GM12878 (cell line): ENCODE measurements around the gene ADK.

ENCODE experiments used
- JUND ChIP-seq: IDR thresholded peaks from 2 replicates; pipeline ENCODE4 v1.6.1; 2012; ENCODE audit warnings: low read depth, mild to moderate bottlenecking, low read length, improper control_type of control experiment, moderate library complexity
- LARP7 ChIP-seq: fragments of 450-650 bp; IDR thresholded peaks from 2 replicates; pipeline ENCODE4 v1.6.1; 2017; ENCODE audit warnings: mild to moderate bottlenecking
- NRF1 ChIP-seq: conservative IDR thresholded peaks from 2 replicates; pipeline ENCODE4 v1.6.1; 2011; ENCODE audit warnings: mild to moderate bottlenecking, low read depth, low read length, improper control_type of control experiment
- POLR2A ChIP-seq: IDR thresholded peaks from 2 replicates; pipeline ENCODE4 v1.6.1; 2011; ENCODE audit warnings: low read depth, mild to moderate bottlenecking, low read length
- SP1 ChIP-seq: IDR thresholded peaks from one replicate; pipeline ENCODE4 v1.6.1; 2011; ENCODE audit warnings: low read depth, low read length
- YY1 ChIP-seq: IDR thresholded peaks from 2 replicates; pipeline ENCODE4 v1.6.1; 2011; ENCODE audit warnings: low read depth, mild to moderate bottlenecking, low read length
- TF ChIP-seq, protein P1 (sequence below), 3 experiments: IDR thresholded peaks in 2 of 3; conservative IDR thresholded peaks in 1 of 3; 2 replicates each; pipeline ENCODE4 v1.5.1; 2011; ENCODE audit warnings: low read depth in 3 of 3, low read length in 3 of 3, mild to moderate bottlenecking in 3 of 3, control low read depth in 2 of 3, moderate library complexity in 2 of 3, inconsistent platforms in 1 of 3, mixed read lengths in 1 of 3; ENCODE audit not compliant: control insufficient read depth in 2 of 3, insufficient read depth in 1 of 3; ENCODE audit errors: extremely low read depth in 1 of 3

DNA sequence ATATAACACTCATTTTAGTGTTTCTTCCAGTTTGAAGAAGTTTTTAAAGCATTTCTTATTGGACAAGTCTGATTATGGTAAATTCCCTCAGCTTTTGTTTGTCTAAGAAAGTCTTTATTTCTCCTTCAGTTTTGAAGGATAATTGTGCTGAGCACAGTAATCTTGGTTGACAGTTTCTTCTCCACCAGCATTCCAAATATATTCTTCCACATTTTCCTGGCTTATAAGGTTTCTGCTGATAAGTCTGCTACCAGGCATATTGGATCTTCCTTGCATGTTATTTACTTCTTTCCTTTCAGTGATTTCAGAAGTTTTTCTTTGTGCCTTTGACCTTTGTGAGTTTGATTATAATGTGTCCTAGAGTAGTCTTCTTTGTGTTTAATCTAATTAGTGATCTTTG is 210.7 kb downstream of the ADK start:
- TF ChIP-seq POLR2A (no peak), SP1 (no peak), LARP7 (no peak), JUND (no peak), NRF1 (no peak), YY1 (no peak)
- TF ChIP-seq, protein P1, sequence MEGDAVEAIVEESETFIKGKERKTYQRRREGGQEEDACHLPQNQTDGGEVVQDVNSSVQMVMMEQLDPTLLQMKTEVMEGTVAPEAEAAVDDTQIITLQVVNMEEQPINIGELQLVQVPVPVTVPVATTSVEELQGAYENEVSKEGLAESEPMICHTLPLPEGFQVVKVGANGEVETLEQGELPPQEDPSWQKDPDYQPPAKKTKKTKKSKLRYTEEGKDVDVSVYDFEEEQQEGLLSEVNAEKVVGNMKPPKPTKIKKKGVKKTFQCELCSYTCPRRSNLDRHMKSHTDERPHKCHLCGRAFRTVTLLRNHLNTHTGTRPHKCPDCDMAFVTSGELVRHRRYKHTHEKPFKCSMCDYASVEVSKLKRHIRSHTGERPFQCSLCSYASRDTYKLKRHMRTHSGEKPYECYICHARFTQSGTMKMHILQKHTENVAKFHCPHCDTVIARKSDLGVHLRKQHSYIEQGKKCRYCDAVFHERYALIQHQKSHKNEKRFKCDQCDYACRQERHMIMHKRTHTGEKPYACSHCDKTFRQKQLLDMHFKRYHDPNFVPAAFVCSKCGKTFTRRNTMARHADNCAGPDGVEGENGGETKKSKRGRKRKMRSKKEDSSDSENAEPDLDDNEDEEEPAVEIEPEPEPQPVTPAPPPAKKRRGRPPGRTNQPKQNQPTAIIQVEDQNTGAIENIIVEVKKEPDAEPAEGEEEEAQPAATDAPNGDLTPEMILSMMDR (IDR thresholded peaks at IDR 0.05 in 2 of 3, conservative IDR thresholded peaks at IDR 0.05 in 1 of 3; ENCODE audit: control insufficient read depth in 2 of 3, extremely low read depth in 1 of 3, insufficient read depth in 1 of 3, low read depth in 3 of 3, low read length in 3 of 3), result no peak
